HG03432 (cell line): ENCODE data around the gene CD8B.
"Not testable (repeated sequence)": the region's sequence is repeated elsewhere in the genome, so short reads cannot be mapped to it uniquely, and the experiment has no call there.

Experiments used
- ATAC-seq: cut with Tn5 transposase; IDR thresholded peaks from one replicate; pipeline ENCODE4 v1.9.1; 2021; ENCODE audit warnings: mild to moderate bottlenecking, moderate library complexity; ENCODE audit not compliant: unreplicated experiment

CD8B gene

DNA sequence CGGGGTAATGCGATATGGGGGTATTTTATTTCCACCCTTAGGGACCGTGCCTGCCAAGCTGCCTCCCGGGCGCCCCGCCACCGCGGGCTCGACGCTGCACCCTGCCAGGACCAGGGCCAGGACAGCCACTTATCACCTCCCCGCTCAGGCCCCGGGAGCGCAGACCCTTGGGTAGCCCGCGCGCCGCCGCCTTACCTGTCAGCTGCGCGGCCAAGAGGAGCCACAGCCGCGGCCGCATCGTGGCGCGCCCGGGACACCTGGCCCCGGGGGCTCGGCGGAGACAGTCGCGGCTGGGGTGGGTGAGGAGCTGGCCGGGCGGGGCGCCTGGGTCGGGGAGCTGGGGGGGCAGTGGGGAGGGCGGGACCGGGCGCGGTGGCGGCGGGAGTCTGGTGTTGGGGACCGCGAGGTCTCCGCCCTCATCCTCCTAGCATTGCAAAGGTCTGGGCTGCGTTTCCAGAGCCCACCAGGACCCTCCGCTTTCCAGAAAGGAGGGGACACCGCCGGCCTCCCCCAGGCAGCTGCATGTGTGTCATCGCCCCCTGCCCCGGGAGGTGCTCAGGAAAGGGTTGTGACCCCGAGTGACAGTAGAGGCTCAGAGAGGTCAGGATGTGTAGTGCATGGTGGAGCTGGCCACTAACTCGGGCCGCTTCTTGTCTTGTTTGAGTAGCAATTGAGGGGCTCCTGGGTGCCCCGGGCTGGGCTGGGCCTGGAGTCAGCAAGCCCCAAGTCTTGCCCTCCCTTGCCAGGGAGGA lies at the start of gene CD8B:
TSS of gene CD8B (minus strand) at position 259 of the 752 bp plus-strand sequence. CDS start at position 238, 21 bp downstream.
- ATAC-seq, result not testable (repeated sequence)

DNA sequence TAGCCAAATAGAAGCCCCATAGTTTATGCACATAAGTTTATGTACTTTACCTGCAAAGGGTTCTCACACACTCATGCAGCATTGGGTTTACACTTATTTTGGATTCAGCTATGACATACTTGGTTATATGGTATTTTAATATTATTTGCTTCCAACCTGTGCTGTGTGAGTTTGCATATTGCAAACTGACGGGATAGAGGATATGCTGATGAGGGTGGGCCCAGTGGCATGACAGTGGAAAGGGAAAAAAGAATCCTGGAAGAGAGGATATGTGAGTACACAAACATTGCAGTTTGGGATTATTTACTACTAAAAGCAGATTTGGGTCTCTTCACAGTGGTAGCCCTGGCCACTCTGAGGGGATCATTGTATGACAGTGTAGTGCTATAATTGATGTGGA lies 44.2 kb upstream of the CD8B start:
- ATAC-seq, result not testable (repeated sequence)

DNA sequence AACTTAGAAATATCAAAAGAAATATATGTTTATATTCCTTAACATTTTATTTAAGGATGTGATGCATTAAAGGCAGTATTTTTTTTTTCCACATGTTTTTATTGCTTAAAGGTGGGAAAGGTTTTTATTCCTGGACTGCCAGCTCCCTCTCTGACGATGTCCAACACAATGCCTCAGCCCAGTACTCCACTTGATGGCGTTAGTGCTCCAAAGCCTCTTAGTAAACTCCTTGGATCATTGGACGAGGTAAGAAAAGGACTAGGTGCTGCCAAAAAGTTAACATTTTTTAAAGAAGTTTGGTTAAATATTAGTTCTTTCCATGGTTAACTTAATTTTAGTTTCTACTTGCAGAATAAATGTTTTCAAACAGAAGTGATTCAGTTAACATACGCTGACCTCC lies 39.0 kb upstream of the CD8B start:
- ATAC-seq, result not testable (repeated sequence)

DNA sequence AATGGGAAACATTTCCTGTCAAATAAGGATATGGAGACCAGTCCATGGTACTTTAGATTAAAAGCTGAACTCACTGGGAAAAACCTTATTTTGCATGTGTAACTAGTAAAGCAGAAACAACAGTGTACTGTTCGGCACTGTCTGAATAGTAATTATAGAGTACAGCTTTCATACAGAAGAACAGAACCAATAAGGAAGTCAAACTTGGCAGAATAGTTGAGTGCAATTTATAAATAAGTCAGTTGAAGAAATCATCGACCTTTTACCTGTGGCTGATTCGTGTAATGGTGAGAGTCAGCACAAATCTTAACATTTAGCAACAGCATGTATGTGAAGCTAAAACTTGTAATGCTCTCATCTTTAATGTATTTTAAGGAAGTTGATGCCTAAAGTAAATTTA lies 24.3 kb upstream of the CD8B start:
- ATAC-seq, result not testable (repeated sequence)

DNA sequence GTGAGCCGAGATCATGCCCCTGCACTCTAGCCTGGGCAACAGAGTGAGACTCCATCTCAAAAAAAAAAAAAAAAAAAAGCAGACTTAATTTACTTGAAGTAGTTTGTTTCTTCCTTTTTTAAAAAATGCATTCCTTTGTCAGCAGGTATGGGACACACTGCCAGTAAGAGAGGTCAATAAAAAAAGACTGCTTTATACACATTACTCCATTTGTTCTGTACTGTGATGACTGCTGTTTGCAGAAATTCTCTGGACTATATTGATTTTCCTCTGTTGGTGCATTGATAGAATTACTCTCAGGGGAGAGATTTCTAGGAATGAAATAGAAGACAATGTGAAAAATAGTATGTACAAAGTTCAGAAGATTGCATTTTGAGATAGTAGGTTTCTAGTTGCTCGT lies 21.2 kb upstream of the CD8B start:
- ATAC-seq, result not testable (repeated sequence)

DNA sequence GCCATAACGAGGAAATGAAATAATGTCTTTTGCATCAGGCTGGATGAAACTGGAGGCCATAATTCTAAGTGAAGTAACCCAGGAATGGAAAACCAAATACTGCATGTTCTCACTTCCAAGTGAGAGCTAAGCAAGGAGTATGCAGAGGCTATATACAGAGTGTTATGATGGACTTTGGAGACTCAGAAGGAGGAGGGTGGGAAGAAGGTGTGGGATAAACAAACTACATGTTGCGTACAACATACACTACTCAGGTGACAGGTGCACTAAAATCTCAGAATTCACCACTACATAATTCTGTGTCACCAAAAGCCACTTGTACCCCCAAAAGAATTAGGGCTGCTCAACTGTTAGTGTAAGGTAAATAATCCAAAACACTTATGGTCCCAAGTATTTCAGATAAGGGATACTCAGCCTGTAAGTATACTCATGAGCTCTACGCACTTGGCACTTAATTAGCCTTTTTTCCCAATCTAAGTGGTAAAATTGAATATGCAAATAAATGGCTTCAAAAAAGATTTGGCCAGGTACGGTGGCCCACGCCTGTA lies 20.5 kb upstream of the CD8B start:
- not testable (repeated sequence) for ATAC-seq

DNA sequence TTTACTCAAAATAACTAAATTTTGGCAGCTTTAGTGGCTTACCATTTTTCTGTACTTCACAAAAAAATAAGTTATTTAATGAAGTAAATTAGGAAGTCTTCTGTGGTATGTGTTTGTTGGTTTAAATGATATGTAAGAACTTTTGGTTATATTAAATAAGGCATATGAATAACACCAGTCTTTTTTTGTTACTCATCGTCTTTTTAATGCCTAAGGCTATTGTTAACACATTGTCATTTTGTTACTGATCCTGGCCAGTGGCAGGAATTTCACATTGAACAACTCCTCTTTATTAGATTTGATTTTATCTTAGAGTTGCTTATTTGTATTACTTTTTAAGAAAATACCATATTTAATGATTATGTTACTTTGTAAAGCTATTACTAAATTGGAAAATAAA lies 17.3 kb upstream of the CD8B start:
- ATAC-seq, result not testable (repeated sequence)

DNA sequence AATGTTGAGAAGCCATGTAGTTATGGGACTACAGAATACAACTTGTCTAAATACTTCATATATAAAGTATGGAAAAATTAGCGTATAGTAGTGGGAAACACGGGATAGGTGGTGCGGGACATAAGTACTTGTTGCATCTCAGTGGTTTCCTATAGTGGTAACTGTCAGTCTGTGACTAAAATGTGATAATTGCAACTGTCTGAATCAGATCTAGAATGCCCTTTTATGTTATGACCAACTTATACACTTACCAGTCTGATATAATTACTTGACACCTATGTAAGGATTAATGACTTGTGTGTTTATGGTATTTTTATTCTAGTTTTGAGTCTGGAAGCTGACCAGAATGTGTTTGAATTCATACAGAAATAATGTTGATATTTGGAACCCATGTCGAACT lies 9.3 kb upstream of the CD8B start:
- ATAC-seq, result not testable (repeated sequence)

DNA sequence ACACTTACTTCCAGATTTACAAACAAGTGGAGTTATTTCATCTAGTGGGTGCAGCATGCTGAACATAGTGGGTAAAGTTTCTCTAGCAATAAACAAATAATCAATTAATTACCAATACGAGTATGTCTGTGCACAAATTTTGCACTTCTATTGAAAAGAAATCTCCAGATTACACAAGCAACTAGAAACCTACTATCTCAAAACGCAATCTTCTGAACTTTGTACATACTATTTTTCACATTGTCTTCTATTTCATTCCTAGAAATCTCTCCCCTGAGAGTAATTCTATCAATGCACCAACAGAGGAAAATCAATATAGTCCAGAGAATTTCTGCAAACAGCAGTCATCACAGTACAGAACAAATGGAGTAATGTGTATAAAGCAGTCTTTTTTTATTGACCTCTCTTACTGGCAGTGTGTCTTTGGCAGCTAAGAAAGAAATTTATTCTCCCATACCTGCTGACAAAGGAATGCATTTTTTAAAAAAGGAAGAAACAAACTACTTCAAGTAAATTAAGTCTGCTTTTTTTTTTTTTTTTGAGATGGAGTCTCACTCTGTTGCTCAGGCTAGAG lies 7.3 kb upstream of the CD8B start:
- ATAC-seq, result not testable (repeated sequence)

DNA sequence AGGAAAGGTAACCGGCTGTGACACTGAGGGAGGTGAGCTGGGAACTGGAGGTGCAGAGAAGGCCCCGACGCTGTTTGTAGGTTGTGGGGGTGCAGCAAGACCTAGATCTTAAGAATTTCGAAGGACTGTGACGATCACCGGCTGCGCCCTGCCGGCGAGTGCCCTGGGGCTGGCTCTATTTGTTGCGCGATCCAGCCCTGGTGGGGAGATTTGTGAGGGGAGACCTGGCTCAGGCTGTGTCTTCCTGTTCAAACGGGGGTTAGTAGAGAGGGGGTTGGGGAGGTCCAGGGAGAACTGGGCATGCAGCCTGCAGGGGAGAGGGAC lies 656 bp upstream of the CD8B start:
- not testable (repeated sequence) for ATAC-seq

DNA sequence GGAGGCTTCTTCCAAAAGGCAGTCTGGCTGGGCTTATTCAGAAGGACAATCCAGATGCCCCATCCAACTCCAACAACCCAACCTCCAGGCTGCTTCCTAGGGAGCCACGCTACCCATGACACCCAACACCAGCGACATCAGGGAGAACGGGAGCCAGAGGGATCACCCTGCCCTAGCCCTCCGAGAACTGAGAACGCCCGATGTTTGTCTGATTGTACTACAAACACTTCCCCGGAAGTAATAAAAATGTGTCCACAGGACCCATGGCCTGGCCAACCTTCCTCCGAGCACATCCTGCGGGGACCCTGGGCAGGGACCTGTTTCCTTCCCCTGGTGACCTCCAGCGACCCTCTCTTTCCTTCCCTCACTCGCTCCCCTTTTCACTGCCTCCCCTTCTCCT lies 511 bp downstream of the CD8B start:
- not testable (repeated sequence) for ATAC-seq

DNA sequence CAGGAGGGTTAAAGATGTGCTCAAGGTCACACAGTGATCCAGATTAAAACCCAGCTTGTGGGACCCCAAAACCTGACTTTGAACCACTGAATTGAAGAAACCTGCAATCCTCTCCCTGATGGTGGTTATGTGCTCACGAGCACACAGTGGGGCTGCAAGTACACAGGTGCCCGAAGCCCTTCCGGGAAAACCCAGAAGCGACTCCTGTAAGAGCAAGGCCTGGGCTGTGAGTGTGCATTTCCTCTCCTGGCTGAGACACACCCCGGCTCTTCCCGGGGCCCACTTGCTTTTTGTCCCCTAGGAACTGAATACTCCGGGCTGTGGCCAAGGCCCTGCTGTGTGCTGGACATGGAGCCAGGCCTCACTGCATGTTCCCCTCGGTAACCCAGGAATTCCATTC lies 1.1 kb downstream of the CD8B start:
- not testable (repeated sequence) for ATAC-seq

DNA sequence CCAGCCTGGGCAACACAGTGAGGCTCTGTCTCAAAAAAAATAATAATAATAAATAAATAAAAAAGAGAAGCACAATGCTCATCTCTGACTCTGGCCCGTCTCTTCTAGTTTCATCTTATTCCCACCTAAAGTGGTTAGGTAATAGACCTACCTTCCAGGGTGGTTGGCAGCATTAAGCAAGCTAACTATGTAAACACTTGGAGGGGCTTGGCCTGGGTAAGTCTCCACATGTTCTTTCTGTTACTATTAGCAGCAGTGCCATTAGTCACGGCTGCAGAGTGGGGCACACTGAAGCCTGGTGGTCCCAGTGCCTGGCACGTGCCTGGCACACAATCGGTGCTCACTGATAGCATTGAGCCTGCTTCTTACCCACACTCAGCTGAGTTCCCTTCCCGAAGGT lies 4.0 kb downstream of the CD8B start:
- not testable (repeated sequence) for ATAC-seq

DNA sequence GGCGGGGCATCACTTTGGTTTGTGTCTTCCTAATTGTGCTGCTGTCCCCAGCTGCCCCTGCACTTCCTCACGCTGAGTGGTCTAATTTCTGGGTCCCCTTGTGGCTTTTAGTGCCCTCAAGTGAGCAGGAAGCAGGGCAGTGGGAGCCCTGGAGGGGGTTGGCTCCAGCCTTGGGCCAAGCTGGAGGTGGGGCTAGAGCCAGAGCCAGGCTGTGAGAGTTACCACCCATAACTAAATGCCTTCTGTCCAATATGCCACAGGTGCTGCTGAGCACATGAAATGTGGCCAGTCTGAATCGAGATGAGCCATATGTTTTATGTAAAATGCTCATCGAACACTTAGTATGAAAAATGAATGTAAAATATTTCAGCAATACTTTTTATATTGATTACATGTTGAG lies 5.2 kb downstream of the CD8B start:
- ATAC-seq, result not testable (repeated sequence)

DNA sequence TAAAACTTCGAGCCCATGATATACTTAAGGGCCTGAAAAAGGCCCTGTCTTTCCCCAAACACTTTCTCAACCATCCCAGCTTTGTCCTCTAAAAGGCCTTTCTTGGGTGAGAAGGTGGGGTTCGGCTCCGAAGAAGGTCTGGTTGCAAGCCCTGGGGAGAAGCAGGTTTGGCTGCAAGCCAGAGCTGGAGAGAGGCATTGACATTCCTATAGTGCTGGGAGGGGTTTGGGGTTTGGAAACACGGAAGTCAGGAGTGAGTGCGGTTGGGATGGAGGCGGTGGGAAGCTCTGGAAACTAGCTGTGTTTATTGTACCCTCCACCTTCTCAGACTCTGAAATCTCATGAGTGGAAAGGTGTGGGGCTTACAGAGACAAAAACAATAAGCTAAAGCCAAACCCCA lies 5.7 kb downstream of the CD8B start:
- ATAC-seq, result not testable (repeated sequence)

DNA sequence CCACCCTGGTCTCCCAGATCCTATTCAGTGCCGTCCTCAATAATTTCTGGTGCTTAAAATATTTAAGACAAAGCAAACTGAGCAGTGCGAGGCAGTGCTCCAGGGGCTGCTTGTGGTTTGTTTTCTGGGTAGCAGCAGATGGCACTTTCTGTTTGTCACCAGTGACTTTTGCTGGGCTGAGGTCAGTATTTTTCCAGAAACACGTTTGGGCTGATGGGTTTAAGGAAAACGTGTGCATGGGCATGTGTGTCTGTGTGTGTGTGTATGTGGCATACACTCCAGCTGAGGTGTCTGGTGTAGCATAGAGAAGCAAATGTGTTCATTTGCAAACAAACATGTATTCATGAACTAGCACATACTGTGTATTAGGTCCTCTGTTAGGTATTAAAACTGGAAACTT lies 10.1 kb downstream of the CD8B start:
- ATAC-seq, result not testable (repeated sequence)

DNA sequence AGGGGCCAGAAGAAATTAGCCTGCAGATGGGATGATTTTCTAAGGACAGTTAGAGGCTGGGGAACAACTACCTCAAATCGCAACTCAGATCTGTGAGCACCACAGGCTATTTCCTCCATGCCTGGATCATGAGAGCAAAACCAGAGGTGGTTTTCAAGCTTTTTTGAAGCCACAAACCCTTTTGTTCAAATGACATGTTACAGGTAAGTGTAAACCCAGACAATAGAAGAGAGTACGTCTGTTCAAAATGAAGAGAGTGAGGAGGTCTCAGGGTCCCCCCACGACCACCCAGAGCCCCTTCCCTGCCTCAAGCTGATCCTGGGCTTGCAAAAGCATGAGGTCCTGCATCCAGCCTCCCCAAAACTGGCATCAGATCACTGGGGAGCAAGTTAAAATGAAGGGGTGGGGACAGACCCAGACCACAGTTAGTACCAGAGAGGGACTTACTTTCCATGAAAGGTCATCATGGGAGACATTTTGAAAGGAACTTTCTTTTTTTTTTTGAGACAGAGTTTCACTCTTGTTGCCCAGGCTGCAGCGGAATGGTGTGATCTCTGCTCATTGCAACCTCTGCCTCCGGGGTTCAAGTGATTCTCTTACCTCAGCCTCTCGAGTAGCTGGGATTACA lies 19.0 kb downstream of the CD8B start:
- ATAC-seq, result not testable (repeated sequence)

DNA sequence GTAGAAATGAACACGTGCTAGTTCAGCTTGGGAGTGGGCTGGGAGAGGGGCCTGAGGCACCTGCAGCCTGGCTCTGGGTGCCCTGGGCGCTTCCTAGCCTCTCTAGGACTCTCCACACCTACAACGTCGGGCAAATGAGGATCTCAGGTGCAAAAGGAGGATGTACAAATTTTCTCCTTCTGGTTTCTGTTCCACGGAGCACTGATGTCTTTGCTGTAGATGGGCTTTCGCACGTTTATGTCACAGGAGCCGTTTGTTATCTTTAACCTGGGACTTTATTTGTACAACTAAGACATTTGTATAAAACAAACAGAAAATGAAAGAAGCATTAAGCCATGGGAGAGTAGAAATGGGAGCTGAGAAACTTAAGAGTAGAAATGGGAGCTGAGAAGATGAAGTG lies 20.4 kb downstream of the CD8B start:
- not testable (repeated sequence) for ATAC-seq

DNA sequence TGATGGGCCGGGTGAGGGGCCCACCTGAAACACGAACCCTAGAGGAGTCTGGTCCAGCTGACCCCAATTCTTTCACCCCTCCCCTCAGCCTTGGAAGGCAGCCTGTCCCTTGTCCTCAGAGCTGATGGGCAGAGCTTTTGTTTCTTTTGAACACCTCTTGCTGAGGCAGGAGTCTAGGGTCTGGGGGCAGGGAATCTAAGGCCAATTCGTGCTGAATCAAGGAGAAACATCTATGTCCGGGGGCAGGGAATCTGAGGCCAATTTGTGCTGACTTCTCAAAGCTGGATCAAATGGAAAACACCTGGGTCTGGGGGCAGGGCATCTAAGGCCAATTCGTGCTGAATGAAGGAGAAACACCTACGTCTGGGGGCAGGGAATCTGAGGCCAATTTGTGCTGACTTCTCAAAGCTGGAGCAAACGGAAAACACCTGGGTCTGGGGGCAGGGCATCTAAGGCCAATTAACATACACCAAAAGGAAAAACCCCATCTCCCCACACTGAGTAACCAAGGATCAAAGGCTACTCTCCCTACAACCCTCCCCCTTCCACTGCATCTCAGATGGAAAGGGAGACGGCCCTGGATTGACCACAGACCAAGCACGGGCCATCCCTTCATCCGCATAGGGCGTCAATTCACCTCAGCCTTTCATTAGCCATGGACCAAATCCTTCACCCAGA lies 21.7 kb downstream of the CD8B start:
- not testable (repeated sequence) for ATAC-seq

DNA sequence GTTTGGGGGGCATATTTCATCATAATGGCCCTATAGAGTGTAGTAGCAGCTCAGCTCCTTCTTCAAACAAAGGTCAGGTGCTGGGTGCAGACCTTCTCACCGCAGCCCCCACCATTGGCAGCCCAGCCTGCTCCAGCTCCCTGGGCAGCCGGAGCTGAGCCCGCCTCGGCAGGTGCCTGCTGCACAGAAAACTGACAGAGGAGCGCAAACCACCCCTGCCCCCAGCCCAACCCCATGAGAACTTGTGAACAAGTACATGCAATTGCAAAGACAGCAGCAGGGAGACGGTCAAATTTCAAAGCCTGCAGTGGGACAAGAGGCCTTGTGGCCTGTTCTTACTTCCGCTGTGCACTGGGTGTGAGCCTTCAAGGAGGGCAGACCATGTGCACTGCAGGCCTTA lies 22.2 kb downstream of the CD8B start:
- not testable (repeated sequence) for ATAC-seq

DNA sequence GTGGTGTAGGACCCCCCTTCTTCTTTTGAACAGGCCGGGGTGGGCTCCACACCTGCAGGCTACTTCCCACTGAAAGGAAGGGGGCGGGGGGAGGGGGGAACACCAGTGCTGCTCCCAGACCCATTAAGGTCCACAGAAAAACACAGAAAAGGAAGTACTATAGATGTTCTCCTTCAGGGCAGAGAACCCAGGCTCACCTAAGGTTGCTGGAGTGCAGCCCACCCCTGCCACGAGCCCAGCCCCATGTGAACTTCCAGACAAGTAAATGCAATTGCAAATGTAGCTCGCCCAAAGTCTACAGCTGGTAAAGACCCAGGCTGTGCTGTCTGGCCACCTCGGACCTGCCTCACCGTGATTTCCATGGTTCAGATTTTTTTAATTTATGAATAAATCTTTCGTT lies 24.0 kb downstream of the CD8B start:
- ATAC-seq, result not testable (repeated sequence)
